PC-3 (cell line): Measurements from ENCODE around the gene PCDH15.

Source experiments
- CTCF ChIP-seq: fragments of 300-600 bp; sonication (generic); conservative IDR thresholded peaks from 2 replicates; pipeline ENCODE4 v1.5.1; 2017; ENCODE audit warnings: antibody characterized with exemption, low read depth, mild to moderate bottlenecking, low read length
- EZH2phosphoT487 ChIP-seq: fragments of 300-600 bp; sonication (generic); IDR thresholded peaks from 2 replicates; pipeline ENCODE4 v1.6.1; 2018; ENCODE audit warnings: mild to moderate bottlenecking, antibody characterized with exemption, low read length, borderline replicate concordance

- peak; percentile 72 for TF ChIP-seq CTCF
- TF ChIP-seq EZH2phosphoT487, result no peak
Observed at GRCh38 chr10:53846809-53847208, 954.2 kb downstream of the PCDH15 start.
